H54 (cell line): ENCODE results near the gene LATS1.
"Not testable (repeated sequence)": the region's sequence is repeated elsewhere in the genome, so short reads cannot be mapped to it uniquely, and the experiment has no call there.

Experiments used
- DNase-seq: peaks from one replicate; pipeline ENCODE4 v3.0.0; 2011; ENCODE audit warnings: low spot score, mixed read lengths; ENCODE audit not compliant: insufficient read length
- FAIRE-seq: peaks from 3 replicates; lab custom pipeline; 2011; peaks lifted over from hg19 to GRCh38; lab: Jason Lieb, UNC
- POLR2A ChIP-seq: IDR thresholded peaks from 2 replicates; pipeline ENCODE4 v1.6.1; 2011; ENCODE audit warnings: low read depth, mild to moderate bottlenecking, low read length

The LATS1 gene

DNA sequence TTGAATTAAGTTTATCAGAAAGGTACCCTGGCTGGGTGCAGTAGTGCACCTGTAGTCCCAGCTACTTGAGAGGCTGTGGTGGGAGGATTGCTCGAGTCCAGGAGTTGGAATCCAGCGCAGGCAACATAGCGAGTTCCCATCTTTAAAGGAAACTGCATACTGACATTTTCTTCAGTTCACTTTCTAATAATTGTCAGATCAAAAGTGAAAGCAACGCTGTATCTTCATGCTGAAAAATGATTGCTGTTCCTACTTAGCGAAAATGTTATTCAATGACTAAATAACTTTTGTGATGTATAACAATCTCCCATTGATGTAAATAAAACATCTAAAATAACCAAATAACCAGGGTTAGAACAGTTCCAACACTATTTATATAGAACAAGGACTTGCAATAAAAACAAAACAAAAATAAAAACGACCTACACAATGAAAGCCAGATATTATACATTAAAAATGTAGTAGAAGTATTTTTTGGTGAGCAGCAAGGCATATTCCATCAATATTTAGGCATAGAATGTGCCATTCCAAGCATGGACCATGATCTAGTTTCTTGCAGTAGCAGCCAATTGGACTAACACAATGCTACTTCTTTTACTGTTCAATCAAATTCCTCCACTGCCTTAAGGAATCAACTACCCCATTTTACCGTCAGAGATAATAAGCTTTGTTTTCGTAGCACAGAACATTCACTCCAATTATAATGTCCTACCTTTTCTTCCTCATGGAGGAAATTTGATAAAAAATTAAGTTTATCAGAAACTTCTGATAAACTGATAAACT, 1.5 kb downstream of the LATS1 start:
- TF ChIP-seq POLR2A = no peak
- no peak for DNase-seq
- FAIRE-seq = no peak

DNA sequence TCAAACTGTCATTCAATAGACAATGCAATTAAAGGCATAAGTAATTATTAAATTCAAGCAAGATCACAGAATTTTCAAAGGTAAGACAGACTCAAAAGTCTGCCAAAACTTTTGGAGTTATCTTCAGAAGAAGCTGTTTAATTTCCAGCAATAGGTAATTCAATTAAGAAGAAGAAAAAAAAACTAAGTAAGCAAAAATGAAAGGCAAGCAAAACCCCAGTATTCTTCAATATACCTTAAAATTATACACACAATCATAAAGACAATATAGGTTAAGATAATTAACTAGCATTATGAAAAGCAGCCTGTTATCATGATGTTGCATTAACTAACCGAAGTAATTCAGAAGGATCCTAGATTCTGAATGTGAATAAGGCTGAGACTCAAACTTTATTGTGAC, 3.5 kb downstream of the LATS1 start:
- no peak for TF ChIP-seq POLR2A
- FAIRE-seq (no peak), DNase-seq (no peak)

DNA sequence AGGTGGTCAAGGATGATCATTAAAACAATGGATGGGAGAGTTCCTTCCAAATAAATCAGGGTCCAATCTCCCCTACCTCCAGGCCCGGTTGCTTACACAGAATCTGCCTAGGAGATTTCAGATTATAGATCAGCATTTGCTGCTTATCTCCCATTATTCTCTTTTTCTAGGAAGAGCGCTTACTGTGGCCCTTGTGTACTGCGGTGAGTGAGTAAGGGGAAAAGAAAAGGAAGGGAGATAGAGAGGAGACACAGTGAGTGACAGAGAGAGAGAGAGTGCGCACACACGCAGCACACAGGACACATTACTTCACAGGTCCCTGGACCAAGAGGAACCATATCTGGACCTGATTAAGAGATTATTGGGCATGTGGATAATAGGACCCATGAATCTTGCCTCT, 6.2 kb downstream of the LATS1 start:
- TF ChIP-seq POLR2A = no peak
- DNase-seq (no peak), FAIRE-seq (no peak)

DNA sequence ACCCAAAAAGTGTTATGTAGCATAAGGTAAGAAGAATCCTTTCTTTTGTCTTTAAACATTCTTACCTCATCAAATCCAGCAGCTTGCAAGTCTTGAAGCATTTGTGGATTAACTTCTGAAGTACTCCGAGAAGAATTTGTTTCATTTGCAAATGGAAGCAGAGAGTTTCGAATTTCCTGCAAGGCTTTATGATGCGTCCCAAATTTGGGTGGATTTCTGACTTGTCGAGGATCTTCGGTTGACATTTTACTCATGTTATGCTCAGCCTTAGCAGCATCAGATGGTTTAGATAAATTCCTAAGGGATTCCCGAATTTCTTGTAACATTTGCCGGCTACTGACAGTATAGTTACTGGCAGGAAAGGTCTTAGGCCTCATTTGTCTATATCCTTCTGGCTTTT, 16.2 kb downstream of the LATS1 start:
- no peak for TF ChIP-seq POLR2A
- FAIRE-seq (no peak), DNase-seq (no peak)

DNA sequence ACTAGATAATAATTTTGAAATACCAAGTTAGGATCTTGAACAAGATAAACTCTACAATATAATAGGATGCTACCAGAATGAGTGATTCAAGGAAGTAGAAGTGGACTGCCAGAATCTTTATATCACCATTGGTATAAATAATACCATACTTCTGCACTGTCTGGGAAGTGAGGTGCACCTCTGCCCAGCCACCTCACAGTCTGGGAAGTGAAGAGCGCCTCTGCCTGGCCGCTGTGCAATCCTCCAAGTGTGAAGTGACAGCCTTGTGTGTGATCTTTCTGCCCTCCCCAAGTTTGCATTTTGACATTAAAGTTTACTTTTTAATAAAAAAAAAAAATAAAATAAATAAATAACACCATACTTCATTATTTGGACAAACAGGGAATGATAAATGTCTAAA, 18.8 kb downstream of the LATS1 start:
- DNase-seq (no peak), FAIRE-seq (no peak)
- no peak for TF ChIP-seq POLR2A

DNA sequence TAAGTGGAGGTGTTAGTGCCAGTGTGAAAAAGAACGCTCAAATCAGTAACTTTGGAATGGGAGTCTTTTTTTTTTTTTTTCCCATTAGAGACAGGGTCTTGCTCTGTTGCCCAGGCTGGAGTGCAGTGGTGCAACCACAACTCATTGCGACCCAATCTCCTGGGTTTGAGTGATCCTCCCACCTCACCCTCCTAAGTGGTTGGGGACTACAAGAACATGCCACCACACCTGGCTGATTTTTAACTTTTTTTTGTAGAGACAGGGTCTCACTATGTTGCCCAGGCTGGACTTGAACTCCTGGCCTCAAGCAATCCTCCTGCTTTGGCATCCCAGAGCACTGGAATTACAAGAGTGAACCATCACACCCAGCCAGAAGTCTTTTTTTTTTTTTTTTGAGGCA, 19.7 kb downstream of the LATS1 start:
- FAIRE-seq = no peak
- DNase-seq = no peak
- TF ChIP-seq POLR2A = no peak

DNA sequence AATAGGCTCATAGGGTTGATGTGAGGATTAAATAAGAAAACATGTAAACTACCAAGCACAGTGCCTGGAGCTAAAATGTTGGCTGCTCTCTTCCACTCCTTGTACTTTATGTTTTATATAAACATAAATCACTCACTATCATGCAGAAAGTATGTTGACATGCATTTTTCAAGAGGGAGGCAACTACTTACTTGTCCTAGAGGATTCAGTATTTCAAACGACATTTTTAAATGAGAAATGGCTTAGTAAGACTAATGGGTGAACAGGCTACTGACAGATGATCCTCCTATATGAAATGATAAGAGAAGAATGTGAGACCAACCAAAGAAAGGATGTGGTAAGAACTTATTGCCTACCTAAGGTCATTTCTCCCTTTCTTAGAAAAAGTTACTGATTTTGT, 21.0 kb downstream of the LATS1 start:
- FAIRE-seq (no peak), DNase-seq (no peak)

DNA sequence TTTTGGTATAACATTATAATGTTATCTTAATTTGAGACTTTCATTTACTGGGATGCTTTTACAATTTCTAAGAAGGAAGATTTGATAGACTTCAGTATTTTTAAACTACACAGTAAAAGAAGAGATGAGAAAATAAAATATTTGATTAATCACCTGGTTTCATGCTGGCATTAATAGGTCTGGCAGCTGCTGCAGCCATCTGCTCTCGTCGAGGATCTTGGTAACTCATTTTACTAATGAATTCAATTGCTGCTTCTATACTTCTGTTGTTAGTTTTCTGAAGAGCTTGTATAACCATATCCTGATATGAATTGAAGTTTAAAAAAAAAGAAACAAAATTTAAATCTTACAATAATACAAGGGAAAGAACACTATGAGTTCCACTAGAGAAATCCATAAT, 23.0 kb downstream of the LATS1 start:
- no peak for FAIRE-seq
- TF ChIP-seq POLR2A = no peak

More for the DNA sequence above, 21.0 kb downstream of the LATS1 start:
- no peak for TF ChIP-seq POLR2A

DNA sequence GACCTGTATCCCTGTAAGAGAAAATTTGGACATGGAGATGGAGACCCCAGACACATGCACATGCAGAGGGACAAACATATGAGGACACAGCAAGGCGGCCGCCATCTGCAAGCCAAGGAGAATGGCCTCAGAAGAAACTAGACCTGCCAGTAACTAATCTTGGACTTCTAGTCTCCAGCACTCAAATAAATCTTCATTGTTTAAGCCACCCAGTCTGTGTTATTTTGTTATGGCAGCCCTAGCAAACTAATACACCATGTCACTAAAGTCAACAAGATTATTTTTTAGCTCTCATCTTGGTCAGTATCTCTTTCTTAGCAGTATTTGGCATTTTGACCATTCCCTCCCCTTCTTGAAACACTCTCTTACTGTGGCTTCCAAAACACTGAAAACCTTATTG, 26.7 kb downstream of the LATS1 start:
- TF ChIP-seq POLR2A = no peak
- DNase-seq (no peak), FAIRE-seq (no peak)

More for the DNA sequence above, 23.0 kb downstream of the LATS1 start:
- DNase-seq = no peak

DNA sequence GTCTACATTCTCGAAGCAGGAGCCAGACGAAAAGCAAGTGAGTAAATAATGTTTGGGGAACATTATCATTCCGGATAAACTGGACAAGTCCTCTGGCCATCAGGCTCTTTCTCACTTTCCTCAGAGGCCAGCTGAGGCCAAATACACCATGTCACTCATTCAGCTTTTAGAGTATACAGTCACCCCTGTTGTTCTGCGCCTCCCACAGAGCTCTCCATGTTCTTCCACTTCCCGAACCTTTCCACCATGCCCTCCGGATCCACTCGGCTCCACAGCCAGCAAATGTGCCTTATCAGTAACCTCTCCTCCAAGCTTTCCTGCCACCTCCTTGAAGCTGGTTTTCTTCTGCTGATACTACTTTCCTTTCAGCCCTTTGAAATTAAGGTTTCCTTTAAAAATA, 31.7 kb downstream of the LATS1 start:
- FAIRE-seq (no peak), DNase-seq (no peak)
- TF ChIP-seq POLR2A = no peak

DNA sequence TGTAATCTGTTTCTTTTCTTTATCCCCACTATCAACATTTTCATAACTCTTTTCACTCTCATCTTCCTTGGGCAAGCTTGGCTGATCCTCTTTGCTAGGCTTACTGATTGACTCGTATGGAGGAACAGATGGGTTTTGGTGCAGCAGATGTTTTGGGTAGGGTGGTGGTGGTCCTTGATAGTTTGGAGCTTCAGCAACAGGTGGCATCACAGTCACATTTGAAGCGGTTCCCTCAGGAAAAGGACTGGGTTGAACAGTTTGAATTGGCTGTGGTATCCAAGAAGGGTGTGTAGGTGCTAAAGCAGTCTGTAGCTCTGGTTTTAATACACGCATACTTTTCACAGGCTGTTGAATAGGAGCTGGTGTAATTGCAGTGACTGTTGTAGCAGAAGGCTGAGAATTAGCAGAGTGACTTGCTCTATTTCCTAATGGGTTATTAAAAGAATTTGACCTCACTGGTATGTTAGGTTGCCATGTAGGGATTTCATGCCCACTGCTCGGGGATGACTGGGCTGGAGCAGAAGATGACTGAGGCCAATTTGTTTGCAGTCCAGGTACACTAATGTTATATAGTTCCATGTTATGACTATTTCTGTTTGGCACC, 34.5 kb downstream of the LATS1 start:
- DNase-seq (no peak), FAIRE-seq (no peak)
- TF ChIP-seq POLR2A = no peak

DNA sequence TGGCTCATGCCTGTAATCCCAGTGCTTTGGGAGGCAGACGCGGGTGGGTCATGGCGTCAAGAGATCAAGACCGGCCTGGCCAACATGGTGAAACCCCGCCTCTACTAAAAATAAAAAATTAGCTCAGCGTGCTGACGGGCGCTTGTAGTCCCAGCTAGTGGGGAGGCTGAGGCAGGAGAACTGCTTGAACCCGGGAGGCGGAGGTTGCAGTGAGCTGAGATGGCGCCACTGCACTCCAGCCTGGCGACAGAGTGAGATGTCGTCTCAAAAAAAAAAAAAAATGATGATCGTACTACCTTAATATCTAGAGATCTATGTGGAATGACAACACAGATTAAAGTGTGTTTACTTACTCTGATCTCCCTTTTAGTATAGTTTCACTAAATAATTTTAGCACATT, 36.1 kb downstream of the LATS1 start:
- DNase-seq, FAIRE-seq: not testable (repeated sequence)

DNA sequence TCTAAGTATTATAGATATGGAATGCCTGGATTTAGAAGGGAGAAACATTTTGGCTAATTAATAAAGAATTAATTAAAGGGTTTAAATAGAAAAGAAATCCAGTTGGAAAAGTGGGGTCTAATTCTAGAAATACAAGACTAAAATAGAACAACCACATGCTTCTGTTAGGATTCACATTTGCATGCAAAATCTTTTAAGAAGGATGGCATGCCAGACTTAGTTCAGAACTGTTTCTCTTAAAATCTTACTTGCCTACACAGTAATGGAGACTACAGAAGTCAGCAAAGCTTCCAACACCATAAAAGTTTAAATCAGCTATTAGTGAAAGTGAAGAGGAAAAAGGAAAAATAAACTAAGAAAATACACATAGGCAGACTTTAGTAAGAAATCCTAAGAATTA, 36.7 kb downstream of the LATS1 start:
- no peak for DNase-seq
- FAIRE-seq = no peak
- TF ChIP-seq POLR2A = no peak

DNA sequence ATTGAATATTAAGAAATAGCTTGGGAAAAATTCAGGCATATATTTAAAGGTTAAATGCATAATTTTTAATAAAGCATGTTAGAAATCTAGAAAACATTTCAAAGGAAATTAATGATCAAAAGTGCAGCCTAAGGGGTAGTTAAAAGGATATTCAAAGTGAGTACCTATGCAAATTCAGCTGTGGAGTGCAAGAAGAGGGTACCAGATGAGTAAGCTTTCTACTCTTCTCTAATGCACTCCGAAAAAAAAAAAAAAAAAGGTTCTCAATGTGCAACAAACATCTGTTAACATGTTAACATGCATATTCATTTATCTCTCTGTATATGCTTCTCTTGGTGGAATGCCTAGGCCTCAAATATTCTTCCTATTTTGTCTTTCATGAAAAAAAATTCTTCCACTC, 37.4 kb downstream of the LATS1 start:
- no peak for TF ChIP-seq POLR2A
- DNase-seq (no peak), FAIRE-seq (no peak)

DNA sequence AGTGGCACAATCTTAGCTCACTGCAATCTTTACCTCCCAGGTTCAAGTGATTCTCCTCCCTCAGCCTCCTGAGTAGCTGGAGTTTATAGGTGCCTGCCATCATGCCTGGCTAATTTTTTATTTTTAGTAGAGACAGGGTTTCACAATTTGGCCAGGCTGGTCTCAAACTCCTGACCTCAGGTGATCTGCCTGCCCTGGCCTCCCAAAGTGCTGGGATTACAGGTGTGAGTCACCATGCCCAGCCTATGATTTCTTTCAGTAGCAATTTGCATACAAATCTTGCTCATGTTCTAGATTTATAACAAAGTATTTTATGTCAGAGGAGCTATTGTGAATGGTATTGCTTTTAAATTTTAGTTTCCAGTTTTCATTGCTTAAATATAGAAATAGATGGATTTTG, 45.6 kb downstream of the LATS1 start:
- not testable (repeated sequence) for DNase-seq, FAIRE-seq
